ENCODE results near the gene CCDC190.
"Not testable (repeated sequence)": the region's sequence is repeated elsewhere in the genome, so short reads cannot be mapped to it uniquely, and the experiment has no call there.

The CCDC190 gene

GRCh38 chr1:162861101-162861500 lies at the start of gene CCDC190:
CCDC190 (minus strand) TSS chr1:162861175; CDS start chr1:162859646, 1,529 bp downstream.
- no peak for DNase-seq

- DNase-seq: no peak
Observed at GRCh38 chr1:162910161-162910560, 49.2 kb upstream of the CCDC190 start.

GRCh38 chr1:162908780-162909179 lies 47.8 kb upstream of the CCDC190 start:
- no peak for DNase-seq

GRCh38 chr1:162908236-162908635 lies 47.3 kb upstream of the CCDC190 start:
- no peak for DNase-seq

GRCh38 chr1:162906485-162906884 lies 45.5 kb upstream of the CCDC190 start:
- DNase-seq: no peak

- DNase-seq: no peak
Observed at GRCh38 chr1:162905174-162906158, 44.5 kb upstream of the CCDC190 start.

- no peak for DNase-seq
Observed at GRCh38 chr1:162904579-162904978, 43.6 kb upstream of the CCDC190 start.

GRCh38 chr1:162904023-162904422 lies 43.0 kb upstream of the CCDC190 start:
- no peak for DNase-seq

GRCh38 chr1:162903246-162903645 lies 42.3 kb upstream of the CCDC190 start:
- no peak for DNase-seq

GRCh38 chr1:162902416-162902815 lies 41.4 kb upstream of the CCDC190 start:
- no peak for DNase-seq

GRCh38 chr1:162901243-162901642 lies 40.3 kb upstream of the CCDC190 start:
- no peak for DNase-seq

GRCh38 chr1:162899422-162900146 lies 38.6 kb upstream of the CCDC190 start:
- DNase-seq: no peak

- no peak for DNase-seq
Observed at GRCh38 chr1:162893612-162893908, 32.6 kb upstream of the CCDC190 start.

- no peak for DNase-seq
Observed at GRCh38 chr1:162892906-162893611, 32.1 kb upstream of the CCDC190 start.

- no peak for DNase-seq
Observed at GRCh38 chr1:162889989-162890388, 29.0 kb upstream of the CCDC190 start.

GRCh38 chr1:162886705-162887104 lies 25.7 kb upstream of the CCDC190 start:
- no peak for DNase-seq

GRCh38 chr1:162885265-162885664 lies 24.3 kb upstream of the CCDC190 start:
- no peak for DNase-seq

GRCh38 chr1:162884831-162885230 lies 23.9 kb upstream of the CCDC190 start:
- no peak for DNase-seq

- no peak for DNase-seq
Observed at GRCh38 chr1:162882248-162882674, 21.3 kb upstream of the CCDC190 start.

GRCh38 chr1:162881590-162881989 lies 20.6 kb upstream of the CCDC190 start:
- DNase-seq: no peak

- not testable (repeated sequence) for DNase-seq
Observed at GRCh38 chr1:162880617-162881016, 19.6 kb upstream of the CCDC190 start.

- peak; percentile 31 for DNase-seq
Observed at GRCh38 chr1:162878000-162878596, 17.1 kb upstream of the CCDC190 start.

GRCh38 chr1:162877412-162877811 lies 16.4 kb upstream of the CCDC190 start:
- DNase-seq: no peak
